Spleen (tissue), 7 donors: ENCODE results near the gene OR13A1.

Experiments
- POLR2A ChIP-seq, 3 donors: fragments of 450-650 bp; IDR thresholded peaks; one replicate each; pipeline ENCODE4 v1.5.1; 2017; ENCODE audit warnings: antibody characterized with exemption in 3 of 3, mild to moderate bottlenecking in 1 of 3
- POLR2AphosphoS5 ChIP-seq, 3 donors: sonication (generic); formaldehyde crosslinking; IDR thresholded peaks; one replicate each; pipeline ENCODE4 v1.5.1; 2017; ENCODE audit warnings: antibody characterized with exemption in 3 of 3
- TF ChIP-seq, protein P1 (sequence below), 11 experiments: fragments of 200-600 bp in 7 of 11; fragments of 450-650 bp in 4 of 11; sonication (generic) in 4 of 11; IDR thresholded peaks in 8 of 11; conservative IDR thresholded peaks in 3 of 11; 1 replicate in 7 of 11; 2 replicates in 4 of 11; pipeline versions ENCODE4 v1.4.0 to v1.8.0; 2016 to 2021; ENCODE audit warnings: antibody characterized with exemption in 11 of 11, inconsistent platforms in 4 of 11, mild to moderate bottlenecking in 1 of 11
- donor health status: DM: no; HTN: no; CAD: no; lungs with moderate emphysema.
- donor health status: DM: no; HTN: no; CAD: no.
- donor health status: DM: no; HTN: no; CAD: no.

DNA sequence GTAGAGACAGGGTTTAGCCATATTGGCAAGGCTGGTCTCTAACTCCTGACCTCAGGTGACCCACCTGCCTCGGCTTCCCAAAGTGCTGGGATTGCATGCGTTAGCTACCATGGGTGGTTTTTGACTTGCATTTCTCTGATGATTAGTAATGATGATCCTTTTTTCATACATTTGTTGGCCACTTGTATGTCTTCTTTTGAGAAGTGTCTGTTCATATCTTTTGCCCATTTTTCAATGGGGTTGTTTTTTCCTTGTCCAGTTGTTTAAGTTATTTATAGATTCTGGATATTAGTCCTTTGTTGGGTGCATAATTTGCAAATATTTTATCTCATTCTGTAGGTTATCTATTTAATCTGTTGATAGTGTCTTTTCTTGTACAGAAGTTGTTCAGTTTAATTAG, 4.3 kb upstream of the OR13A1 start:
- TF ChIP-seq, protein P1, sequence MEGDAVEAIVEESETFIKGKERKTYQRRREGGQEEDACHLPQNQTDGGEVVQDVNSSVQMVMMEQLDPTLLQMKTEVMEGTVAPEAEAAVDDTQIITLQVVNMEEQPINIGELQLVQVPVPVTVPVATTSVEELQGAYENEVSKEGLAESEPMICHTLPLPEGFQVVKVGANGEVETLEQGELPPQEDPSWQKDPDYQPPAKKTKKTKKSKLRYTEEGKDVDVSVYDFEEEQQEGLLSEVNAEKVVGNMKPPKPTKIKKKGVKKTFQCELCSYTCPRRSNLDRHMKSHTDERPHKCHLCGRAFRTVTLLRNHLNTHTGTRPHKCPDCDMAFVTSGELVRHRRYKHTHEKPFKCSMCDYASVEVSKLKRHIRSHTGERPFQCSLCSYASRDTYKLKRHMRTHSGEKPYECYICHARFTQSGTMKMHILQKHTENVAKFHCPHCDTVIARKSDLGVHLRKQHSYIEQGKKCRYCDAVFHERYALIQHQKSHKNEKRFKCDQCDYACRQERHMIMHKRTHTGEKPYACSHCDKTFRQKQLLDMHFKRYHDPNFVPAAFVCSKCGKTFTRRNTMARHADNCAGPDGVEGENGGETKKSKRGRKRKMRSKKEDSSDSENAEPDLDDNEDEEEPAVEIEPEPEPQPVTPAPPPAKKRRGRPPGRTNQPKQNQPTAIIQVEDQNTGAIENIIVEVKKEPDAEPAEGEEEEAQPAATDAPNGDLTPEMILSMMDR (IDR thresholded peaks at IDR 0.05 in 8 of 11, conservative IDR thresholded peaks at IDR 0.05 in 3 of 11) = no peak
- TF ChIP-seq POLR2AphosphoS5 (IDR thresholded peaks at IDR 0.05) (no peak), POLR2A (IDR thresholded peaks at IDR 0.05) (no peak)
